ENCODE results near the gene MACO1.
"Not testable (repeated sequence)": the region's sequence is repeated elsewhere in the genome, so short reads cannot be mapped to it uniquely, and the experiment has no call there.

Gene MACO1

DNA sequence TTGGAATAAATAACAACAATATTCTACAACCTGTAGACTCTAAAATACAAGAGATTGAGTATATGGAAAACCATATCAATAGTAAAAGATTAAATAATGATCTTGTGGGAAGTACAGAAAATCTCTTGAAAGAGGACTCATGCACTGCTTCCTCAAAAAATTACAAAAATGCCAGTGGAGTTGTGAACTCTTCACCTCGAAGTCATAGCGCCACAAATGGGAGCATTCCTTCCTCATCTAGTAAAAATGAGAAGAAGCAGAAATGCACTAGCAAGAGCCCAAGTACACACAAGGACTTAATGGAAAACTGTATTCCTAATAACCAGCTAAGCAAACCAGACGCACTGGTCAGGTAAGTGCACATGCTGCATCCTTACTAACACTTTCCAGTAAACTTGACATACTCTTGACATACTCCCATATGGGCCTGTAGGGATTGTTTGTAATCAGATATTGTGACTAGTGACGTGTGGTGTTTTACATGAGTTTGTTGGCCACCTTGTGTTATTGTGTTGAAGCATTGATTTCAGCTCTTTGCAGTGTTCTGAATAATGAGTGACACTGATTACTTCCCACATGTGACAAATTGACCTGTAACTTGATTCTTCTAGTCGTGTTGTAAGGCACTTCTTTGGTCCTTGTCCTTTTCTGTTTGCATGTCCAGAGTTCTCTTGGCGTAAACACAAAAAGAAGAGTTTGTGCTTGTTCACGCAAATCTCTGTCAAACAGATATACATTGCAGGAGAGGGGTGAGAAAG is 28.0 kb downstream of the MACO1 start:
- no peak for DNase-seq

DNA sequence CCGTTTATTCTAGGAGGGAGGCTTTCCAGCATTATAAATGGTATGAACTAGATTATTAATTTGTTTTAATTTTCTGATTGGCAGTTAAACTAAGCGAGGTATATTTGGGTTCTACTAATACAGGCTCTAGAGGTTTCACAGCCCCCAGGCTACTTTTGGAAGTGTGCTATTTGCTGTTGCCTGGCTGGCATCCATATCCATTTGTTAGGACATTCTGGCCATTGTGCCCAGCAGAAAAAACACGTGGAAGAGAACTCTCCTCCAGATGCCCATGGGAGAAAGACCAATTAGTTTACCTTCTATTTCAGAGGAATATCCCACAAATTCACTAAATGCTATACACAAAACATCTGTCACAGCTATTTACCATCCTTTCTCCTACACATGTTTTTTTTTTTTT is 29.3 kb downstream of the MACO1 start:
- no peak for DNase-seq

- not testable (repeated sequence) for DNase-seq
These were observed 30.1 kb downstream of the MACO1 start for GRCh38 chr1:25460816-25461215.

DNA sequence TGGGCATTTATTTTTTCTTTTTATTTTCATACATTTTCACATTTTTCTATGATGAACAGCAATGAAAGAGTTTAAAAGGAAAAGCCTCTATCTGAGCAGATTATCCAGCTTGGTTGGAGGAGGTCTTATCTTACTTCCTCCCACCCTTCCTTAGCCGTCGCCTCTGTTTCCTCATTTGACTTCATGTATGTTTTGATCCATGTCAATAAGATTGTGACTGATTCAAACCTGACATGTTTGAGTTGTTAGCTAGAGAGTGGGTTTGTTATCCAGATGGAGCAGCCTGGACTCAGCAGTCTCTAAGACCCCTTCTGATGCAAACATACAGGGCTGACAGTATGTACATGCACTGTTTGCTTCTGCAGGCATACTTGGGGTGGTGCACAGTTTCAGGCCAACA is 31.2 kb downstream of the MACO1 start:
- no peak for DNase-seq

DNA sequence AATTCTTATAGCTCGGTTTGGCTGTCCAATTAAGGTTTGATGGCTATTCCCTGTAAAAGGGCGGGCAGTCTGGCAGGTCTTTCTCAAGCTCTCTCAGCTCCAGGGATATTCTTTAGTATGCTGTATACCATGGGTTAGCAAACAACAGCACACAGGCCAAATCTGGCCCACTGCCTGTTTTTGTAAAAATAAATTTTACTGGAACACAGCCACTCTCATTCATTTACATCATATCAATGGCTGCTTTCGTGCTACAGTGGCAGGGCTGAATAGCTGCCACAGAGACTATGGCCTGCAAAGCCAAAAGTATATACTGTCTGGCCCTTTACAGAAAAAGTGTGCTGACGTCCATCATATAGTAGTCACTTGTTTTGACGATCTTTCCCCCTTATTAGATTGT is 32.0 kb downstream of the MACO1 start:
- DNase-seq: no peak

DNA sequence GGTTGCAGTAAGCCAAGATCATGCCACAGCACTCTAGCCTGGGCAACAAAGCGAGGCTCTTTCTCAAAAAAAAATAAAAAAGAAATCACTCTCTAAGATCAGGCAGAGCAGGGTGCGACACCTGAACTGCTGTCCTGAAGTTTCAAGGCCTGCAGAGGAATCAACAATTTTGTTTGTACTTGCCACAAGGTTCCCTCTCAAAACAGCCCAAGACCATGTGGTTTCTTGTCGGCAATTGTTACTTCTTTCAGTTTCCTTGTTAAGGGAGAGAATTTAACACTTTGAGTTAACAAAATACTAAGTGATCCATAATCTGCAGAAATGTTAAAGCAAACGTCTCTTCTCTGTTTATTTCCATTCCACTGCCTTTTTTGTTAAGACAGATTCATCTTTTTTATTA is 36.5 kb downstream of the MACO1 start:
- DNase-seq: no peak

DNA sequence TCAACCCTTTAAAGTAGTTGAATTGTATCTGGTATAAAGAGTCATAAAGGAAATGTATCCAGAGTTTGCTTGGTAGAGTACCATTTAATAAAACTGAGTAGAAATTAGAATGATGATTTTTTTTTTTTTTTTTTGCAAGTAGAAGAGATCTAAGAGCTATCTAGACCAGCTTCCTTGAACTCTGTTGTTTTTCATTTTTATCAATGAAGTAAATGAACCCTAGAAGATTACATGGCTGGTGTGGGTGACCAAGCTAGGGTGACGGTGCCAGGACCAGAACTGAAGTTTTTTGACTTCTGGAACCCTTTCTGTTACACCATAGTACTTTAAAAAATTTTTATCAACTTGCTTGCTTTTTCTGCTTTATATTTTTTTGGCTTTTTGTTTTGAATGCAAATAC is 36.9 kb downstream of the MACO1 start:
- no peak for DNase-seq

DNA sequence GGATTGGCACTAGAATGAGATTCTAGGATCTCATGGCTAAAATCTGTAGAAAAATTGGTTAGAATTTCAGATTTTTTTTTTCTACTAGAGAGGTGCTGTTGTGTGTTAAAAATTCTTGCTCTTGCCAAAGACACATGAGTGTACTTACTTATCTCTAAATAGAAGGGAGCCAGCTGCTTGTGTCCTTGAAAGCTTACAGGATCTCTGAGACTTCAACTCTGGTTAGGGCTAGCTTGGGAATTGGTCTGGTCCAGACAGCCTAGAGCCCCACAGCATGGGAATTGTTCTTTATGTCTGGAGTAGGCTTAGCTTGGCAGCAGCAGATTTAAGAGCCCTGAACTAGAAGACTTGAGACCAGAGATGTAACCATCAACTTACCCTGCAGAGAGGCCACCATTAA is 37.3 kb downstream of the MACO1 start:
- no peak for DNase-seq

- no peak for DNase-seq
These were observed 38.5 kb downstream of the MACO1 start for GRCh38 chr1:25469177-25469576.

DNA sequence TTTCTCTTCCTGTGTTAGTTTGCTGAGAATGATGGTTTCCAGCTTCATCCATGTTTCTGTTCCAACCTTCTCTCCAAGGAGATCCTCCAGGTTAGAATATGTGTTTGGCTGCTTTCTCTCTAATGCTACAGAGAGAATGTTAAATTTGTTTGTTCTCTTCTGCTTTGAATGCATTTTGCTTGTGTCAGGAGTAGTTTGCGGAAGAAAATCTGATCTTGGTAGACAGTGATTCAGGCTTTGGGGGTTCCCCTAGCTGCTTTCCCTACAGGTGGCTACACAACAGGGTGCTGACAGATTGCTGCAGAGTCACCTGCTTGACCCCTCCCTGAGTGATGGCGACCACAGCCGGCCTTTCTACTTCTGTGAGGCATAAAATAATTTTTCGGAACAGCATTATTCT is 41.8 kb downstream of the MACO1 start:
- peak; percentile 23 for DNase-seq

DNA sequence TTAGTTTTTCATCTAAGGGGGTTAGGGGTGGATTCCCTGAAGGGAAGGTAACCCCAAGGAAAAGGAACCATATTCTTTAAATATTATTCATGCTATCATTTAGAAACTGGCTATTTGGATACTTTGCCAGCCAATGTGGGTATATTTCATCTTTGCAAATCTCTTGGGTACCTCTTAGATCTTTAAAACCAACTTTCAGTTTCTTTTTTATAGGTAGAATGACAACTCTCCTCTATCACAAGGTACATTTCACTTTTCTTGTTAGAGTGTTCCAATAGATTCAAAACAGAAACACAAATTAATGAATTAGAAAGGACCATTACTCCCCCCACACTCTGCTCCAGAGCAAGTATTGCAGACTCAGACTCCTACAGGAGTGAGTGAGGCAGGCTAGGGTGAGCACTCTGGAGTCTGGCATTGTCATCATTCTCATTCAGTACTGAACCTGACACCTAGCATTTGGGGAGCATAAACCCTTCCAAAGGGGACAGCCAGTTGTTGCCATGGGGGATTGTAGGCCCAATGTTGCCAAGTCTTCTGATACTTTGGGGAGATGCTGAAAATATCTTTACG is 43.0 kb downstream of the MACO1 start:
- DNase-seq: no peak

DNA sequence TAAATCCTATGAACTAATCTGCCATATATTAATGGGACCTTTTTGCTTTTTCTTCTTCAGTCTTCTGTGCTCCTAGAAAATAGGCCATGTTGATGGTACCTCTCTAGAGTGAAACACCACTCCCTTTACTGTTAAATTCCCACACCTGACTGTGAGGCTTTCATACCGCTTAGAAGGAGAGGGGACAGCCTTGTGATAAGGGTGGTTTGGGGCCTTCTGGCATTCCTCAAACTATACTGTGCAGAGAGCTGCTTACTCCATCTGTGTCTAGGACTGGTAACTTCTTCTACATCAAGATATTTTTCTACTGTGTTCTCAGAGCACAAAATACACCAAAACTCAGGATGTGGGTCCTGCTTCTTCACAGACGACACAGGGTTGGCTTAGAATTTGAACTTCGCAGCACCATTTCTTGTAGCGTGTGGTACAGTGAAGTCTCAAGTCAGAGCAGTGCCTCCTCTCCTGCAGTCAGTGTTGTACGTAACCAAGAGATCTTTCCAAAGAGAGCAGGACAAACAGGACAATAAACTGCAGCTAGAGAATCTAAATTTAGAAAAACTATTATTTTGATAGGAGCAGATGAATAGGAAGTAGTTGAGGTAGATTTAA is 43.8 kb downstream of the MACO1 start:
- DNase-seq: no peak

- no peak for DNase-seq
These were observed 45.7 kb downstream of the MACO1 start for GRCh38 chr1:25476186-25477097.

GRCh38 chr1:25477448-25478034 is 46.8 kb downstream of the MACO1 start:
- DNase-seq: no peak

DNA sequence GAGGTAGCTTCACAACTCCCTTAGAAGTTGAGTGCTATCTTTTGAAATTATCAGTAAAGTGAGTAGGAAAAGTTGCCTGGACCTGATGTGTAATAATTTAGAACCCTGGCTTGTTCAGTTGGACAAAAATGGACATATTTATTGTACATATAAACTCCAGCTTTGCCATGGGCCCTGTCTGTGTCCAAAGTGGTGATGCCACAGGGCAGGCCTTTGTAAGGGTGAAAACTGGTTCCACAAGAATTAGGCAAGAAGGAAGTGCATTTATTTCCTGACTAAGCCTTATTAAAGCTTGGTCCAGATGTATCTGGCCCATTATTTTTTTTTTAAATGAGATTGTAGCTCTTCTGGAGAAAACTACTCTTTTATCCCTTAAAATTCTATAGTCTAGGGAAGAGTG is 47.9 kb downstream of the MACO1 start:
- DNase-seq: no peak

- DNase-seq: no peak
These were observed 50.9 kb downstream of the MACO1 start for GRCh38 chr1:25481625-25482024.

DNA sequence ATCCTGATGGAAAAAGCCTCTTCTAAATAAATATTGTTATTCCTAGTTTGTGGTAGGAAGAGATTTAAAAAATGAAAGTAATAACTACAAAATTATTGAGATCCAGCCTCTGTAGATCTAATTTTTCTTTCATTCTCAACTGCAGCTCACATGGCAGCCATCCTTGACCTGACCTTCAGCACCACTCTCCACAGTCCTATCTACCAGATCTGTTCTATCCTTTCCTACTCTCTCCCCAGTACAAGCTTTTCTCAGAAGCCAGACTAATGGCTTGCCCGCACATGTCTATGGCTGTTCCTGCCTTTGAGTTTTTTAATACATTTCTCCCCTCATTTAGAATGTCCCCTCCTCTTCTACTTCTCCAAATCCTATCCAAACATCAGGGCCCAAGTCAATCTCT is 51.5 kb downstream of the MACO1 start:
- no peak for DNase-seq

DNA sequence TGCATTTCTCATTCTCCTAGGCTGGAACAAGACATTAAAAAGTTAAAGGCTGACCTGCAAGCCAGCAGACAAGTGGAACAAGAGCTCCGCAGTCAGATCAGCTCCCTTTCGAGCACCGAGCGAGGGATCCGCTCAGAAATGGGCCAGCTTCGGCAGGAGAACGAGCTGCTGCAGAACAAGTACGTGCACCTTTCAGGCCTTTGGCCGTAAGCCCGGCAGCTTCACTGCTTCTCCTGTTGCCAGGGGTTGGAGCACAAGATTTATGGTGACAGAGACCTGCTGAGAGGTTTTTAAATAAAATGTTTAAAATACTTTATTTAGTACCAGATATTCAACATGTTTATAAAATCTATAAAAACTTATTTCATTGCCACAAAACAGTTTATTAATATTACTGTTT is 53.4 kb downstream of the MACO1 start:
- DNase-seq: no peak

DNA sequence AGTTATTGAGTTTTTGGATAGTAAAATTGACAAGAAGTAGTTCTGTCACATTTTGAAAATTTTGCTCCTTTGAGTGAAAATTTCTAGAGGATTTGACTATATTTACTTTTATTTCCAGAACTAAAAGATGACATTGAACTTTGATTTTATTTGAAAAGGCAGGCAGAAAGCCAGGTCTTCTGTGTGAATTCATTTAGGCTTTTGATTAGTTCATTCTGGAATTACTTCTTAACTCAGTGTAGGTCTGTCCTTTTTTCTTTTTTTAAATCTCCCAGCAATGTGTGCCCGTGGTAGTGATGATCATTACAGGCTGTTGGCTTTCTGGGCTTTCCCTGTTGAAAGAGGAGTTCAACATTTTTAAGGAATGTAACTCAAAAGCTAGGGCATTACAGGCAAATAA is 53.8 kb downstream of the MACO1 start:
- no peak for DNase-seq

- no peak for DNase-seq
These were observed 55.1 kb downstream of the MACO1 start for GRCh38 chr1:25485536-25486411.

DNA sequence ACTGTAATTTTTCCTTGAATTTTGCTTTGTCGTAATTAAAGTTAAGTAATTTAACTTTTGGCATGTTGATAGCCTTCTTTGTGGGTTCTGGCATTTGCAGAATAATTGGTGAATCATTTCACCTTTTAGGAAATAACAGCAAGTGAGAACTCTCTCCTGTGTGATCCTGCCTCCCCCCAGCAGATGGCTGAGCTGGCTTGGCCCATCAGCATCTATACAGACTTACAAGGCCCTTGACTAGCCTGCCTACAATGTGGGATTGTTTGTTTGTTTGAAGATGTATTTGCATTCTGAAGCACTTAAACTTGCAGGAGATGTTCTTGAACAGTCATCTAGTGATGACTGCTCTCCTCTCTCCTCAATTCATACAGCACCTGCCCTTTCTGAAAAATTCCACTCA is 55.9 kb downstream of the MACO1 start:
- no peak for DNase-seq

GRCh38 chr1:25487628-25488027 is 56.9 kb downstream of the MACO1 start:
- peak; percentile 47 for DNase-seq

Measured in stimulated activated CD4-positive, alpha-beta T cell treated with anti-CD3 and anti-CD28 coated beads, Interleukin-15, amount 100 ng/mL, for 24 hours (primary cell).